HepG2 (cell line): ENCODE results near the gene PELI3. TPM values are rescaled to one million over a fixed set of nuclear protein-coding genes. Genes with fewer than 3 reads are reported as not detected.

ENCODE experiments used
- CBFB ChIP-seq: sonication (generic); formaldehyde crosslinking; IDR thresholded peaks from 2 replicates; pipeline ENCODE4 v1.4.0; 2020; ENCODE audit warnings: missing genetic modification reagents
- EP300 ChIP-seq, 3 experiments: sonication (generic) in 1 of 3; formaldehyde crosslinking in 1 of 3; IDR thresholded peaks; 2 replicates each; pipeline versions ENCODE4 v1.5.1 to v1.6.1; 2011 to 2020; ENCODE audit warnings: low read depth in 2 of 3, low read length in 2 of 3, borderline replicate concordance in 1 of 3, improper control_type of control experiment in 1 of 3, mild to moderate bottlenecking in 1 of 3, missing genetic modification reagents in 1 of 3, moderate library complexity in 1 of 3
- NCOR1 ChIP-seq: fragments of 200-600 bp; sonication (generic); IDR thresholded peaks from 2 replicates; pipeline ENCODE4 v1.7.0; 2017; ENCODE audit warnings: antibody characterized with exemption, low read length, borderline replicate concordance
- NFRKB ChIP-seq: fragments of 450-650 bp; IDR thresholded peaks from 2 replicates; pipeline ENCODE4 v1.6.1; 2017
- PTBP1 ChIP-seq: fragments of 200-400 bp; formaldehyde crosslinking; IDR thresholded peaks from 2 replicates; pipeline ENCODE4 v1.6.1; 2018; ENCODE audit warnings: low read length, low read depth; ENCODE audit not compliant: poor library complexity, severe bottlenecking
- RXRB ChIP-seq: IDR thresholded peaks from 2 replicates; pipeline ENCODE4 v1.6.1; 2016; ENCODE audit warnings: borderline replicate concordance, missing genetic modification reagents, missing compliant biosample characterization
- SOX6 ChIP-seq, 2 experiments: fragments of 450-650 bp in 1 of 2; sonication (generic) in 1 of 2; formaldehyde crosslinking in 1 of 2; IDR thresholded peaks; 2 replicates each; pipeline versions ENCODE4 v1.4.0 to v1.6.1; 2017 to 2020; ENCODE audit warnings: antibody characterized with exemption in 1 of 2, mild to moderate bottlenecking in 1 of 2, missing genetic modification reagents in 1 of 2
- TMF1 ChIP-seq: sonication (generic); formaldehyde crosslinking; IDR thresholded peaks from 2 replicates; pipeline ENCODE4 v1.8.1; 2022; ENCODE audit warnings: low read depth, missing genetic modification reagents
- ZBTB39 ChIP-seq: sonication (generic); formaldehyde crosslinking; IDR thresholded peaks from 2 replicates; pipeline ENCODE4 v1.5.0; 2020; ENCODE audit warnings: missing genetic modification reagents
- ZBTB44 ChIP-seq: sonication (generic); formaldehyde crosslinking; IDR thresholded peaks from 2 replicates; pipeline ENCODE4 v1.4.0; 2020; ENCODE audit warnings: missing genetic modification reagents
- ZNF513 ChIP-seq: sonication (generic); formaldehyde crosslinking; conservative IDR thresholded peaks from 2 replicates; pipeline ENCODE4 v1.5.0; 2020; ENCODE audit warnings: missing genetic modification reagents
- ZNF556 ChIP-seq: sonication (generic); formaldehyde crosslinking; IDR thresholded peaks from 2 replicates; pipeline ENCODE4 v1.4.0; 2020; ENCODE audit warnings: mild to moderate bottlenecking, missing genetic modification reagents, borderline replicate concordance
- ZNF567 ChIP-seq: sonication (generic); formaldehyde crosslinking; IDR thresholded peaks from 2 replicates; pipeline ENCODE4 v1.8.1; 2023; ENCODE audit warnings: mild to moderate bottlenecking, missing genetic modification reagents, borderline replicate concordance
- ZNF766 ChIP-seq: sonication (generic); formaldehyde crosslinking; IDR thresholded peaks from 2 replicates; pipeline ENCODE4 v1.5.0; 2020; ENCODE audit warnings: missing genetic modification reagents, borderline replicate concordance
- polyA plus RNA-seq, 8 experiments: library from polyadenylated mRNA; depleted of rRNA in 3 of 8; stranded (reverse) in 7 of 8; unstranded in 1 of 8; fragments of >200 nt; fragmentation: Illumina TruSeq in 4 of 8; extraction: Trizol in 4 of 8; gene quantifications; 2 replicates each; pipeline versions ENCODE4 v1.2.1 to v1.2.3, GENCODE V29; 2011 to 2016; ENCODE audit warnings: low read depth in 4 of 8, missing spikeins in 1 of 8, mixed read lengths in 1 of 8; ENCODE audit not compliant: insufficient read depth in 1 of 8
- total RNA-seq, 5 experiments: library from RNA; depleted of rRNA; stranded (reverse); fragments of >200 nt; fragmentation: Illumina TruSeq; extraction: Trizol; gene quantifications; 2 replicates each; pipeline ENCODE4 v1.2.3, GENCODE V29; 2016; ENCODE audit warnings: low read depth in 1 of 5
- TF ChIP-seq, protein P1 (sequence below): sonication (generic); formaldehyde crosslinking; IDR thresholded peaks from 2 replicates; pipeline ENCODE4 v1.8.0; 2022; ENCODE audit warnings: mild to moderate bottlenecking, missing genetic modification reagents, borderline replicate concordance
- TF ChIP-seq, protein P2 (sequence below): sonication (generic); formaldehyde crosslinking; IDR thresholded peaks from 2 replicates; pipeline ENCODE4 v1.5.0; 2020; ENCODE audit warnings: missing genetic modification reagents, mild to moderate bottlenecking, borderline replicate concordance

PELI3 gene
- total and polyA plus RNA-seq, 2 of the 13 experiments (the other 11 are each of a cell fraction or from before 2014, with no cell fraction given), result 2.0 to 4.0 TPM

DNA sequence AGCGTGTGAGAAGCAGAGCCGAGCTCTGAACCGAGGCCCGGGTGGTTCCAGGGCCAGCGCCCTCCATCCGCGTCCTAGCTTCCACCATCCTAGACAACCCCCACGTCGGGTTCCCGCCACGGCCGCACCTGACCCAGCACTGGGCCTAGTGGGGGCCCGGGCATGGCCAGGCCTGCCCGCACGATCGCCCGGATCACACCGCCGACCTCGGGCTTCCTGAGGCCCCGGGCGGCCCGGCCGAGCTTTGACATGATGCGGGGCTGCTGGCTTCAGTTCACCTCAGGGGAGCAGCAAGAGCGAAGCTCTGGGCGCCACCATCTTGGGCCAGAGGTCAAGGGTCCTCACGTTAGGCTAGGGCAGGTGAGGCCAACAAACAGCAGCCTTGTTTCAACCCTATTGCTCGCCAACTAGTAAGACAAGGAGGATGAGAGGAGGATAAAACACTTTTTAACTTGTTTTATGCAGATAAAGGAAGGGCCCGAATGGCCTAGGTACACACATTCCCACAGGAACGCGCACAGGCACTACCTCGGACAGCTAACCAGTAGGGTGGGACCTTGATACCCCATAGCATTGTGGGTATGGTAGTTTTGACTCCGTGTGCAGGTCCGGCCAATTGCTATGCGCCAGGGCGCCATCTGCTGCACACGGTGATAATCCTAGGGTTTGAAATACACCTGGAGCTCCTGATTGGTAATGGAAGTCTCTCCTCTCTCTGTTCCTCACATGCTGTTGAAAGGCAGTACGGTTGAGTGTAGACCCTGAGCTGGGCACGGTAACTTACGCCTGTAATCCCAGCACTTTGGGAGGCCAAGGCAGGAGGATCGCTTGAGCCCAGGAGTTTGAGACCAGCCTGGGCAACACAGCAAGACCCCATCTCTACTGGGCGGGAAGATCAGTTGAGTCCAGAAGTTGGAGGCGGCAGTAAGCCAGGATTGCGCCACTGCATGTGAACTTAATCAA, 27.9 kb upstream of the PELI3 start, which contains the start of gene MRPL11 (continued):
- TF ChIP-seq, protein P1, sequence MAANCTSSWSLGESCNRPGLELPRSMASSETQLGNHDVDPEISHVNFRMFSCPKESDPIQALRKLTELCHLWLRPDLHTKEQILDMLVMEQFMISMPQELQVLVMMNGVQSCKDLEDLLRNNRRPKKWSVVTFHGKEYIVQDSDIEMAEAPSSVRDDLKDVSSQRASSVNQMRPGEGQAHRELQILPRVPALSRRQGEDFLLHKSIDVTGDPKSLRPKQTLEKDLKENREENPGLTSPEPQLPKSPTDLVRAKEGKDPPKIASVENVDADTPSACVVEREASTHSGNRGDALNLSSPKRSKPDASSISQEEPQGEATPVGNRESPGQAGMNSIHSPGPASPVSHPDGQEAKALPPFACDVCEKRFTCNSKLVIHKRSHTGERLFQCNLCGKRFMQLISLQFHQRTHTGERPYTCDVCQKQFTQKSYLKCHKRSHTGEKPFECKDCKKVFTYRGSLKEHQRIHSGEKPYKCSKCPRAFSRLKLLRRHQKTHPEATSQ, result no peak
- TF ChIP-seq ZNF766 (CRISPR knock-in tag) (no peak), ZBTB44 (no peak; the same call in 1 of the 2 replicates), ZNF556 (CRISPR knock-in tag) (no peak; the same call in 1 of the 2 replicates), ZNF567 (CRISPR knock-in tag) (no peak), ZNF513 (no peak), TMF1 (CRISPR knock-in tag) (no peak), NCOR1 (peak; percentile 79; the same call in 1 of the 2 replicates), CBFB (CRISPR knock-in tag) (no peak), EP300 (IDR thresholded peaks at IDR 0.05; ENCODE audit: low read depth in 2 of 2, low read length in 2 of 2) (no peak), EP300 (CRISPR knock-in tag; IDR thresholded peaks at IDR 0.05; ENCODE audit: borderline replicate concordance) (no peak), NFRKB (0 out of 2 replicates have a peak, but pooled peaks have one; percentile 12), SOX6 (IDR thresholded peaks at IDR 0.05) (no peak), SOX6 (CRISPR knock-in tag; IDR thresholded peaks at IDR 0.05) (peak; percentile 39), PTBP1 (no peak), ZBTB39 (CRISPR knock-in tag) (0 out of 2 replicates have a peak, but pooled peaks have one; percentile 54), RXRB (CRISPR knock-in tag) (peak; percentile 22; the same call in 1 of the 2 replicates)
- TF ChIP-seq, protein P2, sequence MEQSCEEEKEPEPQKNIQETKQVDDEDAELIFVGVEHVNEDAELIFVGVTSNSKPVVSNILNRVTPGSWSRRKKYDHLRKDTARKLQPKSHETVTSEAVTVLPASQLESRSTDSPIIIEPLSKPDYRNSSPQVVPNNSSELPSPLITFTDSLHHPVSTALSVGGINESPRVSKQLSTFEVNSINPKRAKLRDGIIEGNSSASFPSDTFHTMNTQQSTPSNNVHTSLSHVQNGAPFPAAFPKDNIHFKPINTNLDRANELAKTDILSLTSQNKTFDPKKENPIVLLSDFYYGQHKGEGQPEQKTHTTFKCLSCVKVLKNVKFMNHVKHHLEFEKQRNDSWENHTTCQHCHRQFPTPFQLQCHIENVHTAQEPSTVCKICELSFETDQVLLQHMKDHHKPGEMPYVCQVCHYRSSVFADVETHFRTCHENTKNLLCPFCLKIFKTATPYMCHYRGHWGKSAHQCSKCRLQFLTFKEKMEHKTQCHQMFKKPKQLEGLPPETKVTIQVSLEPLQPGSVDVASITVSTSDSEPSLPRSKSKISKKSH (CRISPR knock-in tag), result no peak; the same call in 1 of the 2 replicates
